GM18873 (cell line): ENCODE measurements around the gene CLPX.
"Not testable (repeated sequence)": the region's sequence is repeated elsewhere in the genome, so short reads cannot be mapped to it uniquely, and the experiment has no call there.

Experiments used
- ATAC-seq: cut with Tn5 transposase; IDR thresholded peaks from one replicate; pipeline ENCODE4 v1.9.1; 2021; ENCODE audit warnings: mild to moderate bottlenecking, moderate library complexity, moderate number of reproducible peaks; ENCODE audit not compliant: unreplicated experiment, low FRiP score

The CLPX gene

GRCh38 chr15:65106011-65106590 lies 79.0 kb downstream of the CLPX start:
- no peak for ATAC-seq

GRCh38 chr15:65105038-65105437 lies 80.1 kb downstream of the CLPX start:
- no peak for ATAC-seq

GRCh38 chr15:65102912-65103311 lies 82.2 kb downstream of the CLPX start:
- ATAC-seq = no peak

GRCh38 chr15:65101891-65102708 lies 83.0 kb downstream of the CLPX start:
- no peak for ATAC-seq

GRCh38 chr15:65101411-65101890 lies 83.7 kb downstream of the CLPX start:
- ATAC-seq = no peak

- no peak for ATAC-seq
These were observed 84.7 kb downstream of the CLPX start for GRCh38 chr15:65100442-65100841.

- not testable (repeated sequence) for ATAC-seq
These were observed 85.3 kb downstream of the CLPX start for GRCh38 chr15:65099801-65100200.

GRCh38 chr15:65099336-65099735 lies 85.8 kb downstream of the CLPX start:
- ATAC-seq = no peak
